Activated CD4-positive, alpha-beta T cell treated with anti-CD3 and anti-CD28 coated beads, Interleukin-2, amount 50 U/mL, for 48 hours (primary cell): ENCODE data around the gene RPP25.
"Not testable (repeated sequence)": the region's sequence is repeated elsewhere in the genome, so short reads cannot be mapped to it uniquely, and the experiment has no call there.

Experiments
- DNase-seq, 2 experiments: peaks; one replicate each; pipeline ENCODE4 v3.0.0-alpha.2; 2020

Gene RPP25

DNA sequence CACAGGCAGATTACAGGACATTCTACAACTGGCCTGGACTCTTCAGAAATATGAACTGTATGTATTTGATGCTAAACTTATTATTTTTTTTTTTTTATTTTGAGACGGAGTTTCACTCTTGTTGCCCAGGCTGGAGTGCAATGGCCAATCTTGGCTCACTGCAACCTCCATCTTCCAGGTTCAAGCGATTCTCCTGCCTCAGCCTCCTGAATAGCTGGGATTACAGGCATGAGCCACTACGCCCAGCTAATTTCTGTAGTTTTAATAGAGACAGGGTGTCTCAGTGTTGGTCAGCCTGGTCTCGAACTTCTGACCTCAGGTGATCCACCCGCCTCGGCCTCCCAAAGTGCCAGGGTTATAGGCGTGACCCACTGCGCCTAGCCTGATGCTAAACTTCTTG, 42.8 kb downstream of the RPP25 start:
- not testable (repeated sequence) for DNase-seq

DNA sequence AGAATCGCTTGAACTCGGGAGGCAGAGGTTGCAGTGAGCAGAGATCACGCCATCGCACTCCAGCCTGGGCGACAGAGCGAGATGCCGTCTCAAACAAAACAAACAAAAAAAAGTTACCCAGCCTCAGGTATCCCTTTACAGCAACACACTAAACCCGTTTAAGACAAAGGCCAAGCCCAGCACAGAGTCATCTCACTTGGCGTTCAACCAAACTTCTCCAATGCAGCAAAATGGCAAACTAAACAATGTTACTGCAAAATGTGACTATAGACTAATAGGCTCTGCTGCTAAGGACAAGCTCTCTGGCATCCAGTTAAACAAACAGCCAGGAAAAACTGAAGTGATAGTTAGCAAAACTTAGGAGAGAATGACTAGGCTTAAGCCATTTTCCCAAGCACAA, 43.5 kb downstream of the RPP25 start:
- no peak for DNase-seq

DNA sequence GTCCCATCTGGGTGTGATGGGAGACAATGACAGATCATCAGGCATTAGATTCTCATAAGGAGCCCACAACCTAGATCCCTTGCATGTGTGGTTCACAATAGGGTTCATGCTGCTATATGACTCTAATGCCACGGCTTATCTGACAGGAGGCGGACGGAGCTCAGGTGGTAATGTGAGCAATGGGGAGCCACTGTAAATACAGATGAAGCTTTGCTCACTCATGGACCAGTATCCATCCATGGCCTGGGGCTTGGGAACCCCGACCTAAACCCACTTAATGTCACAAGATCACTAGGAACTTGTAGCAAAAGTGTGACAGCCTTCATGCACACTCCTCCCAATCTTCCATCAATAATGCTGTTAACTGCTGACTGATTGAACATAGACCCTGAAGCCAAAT, 47.9 kb downstream of the RPP25 start:
- DNase-seq: no peak

GRCh38 chr15:74907163-74907870, 49.3 kb downstream of the RPP25 start:
- DNase-seq: no peak

GRCh38 chr15:74906450-74907162, 50.0 kb downstream of the RPP25 start, which contains the start of gene FAM219B:
Gene FAM219B, minus strand, starts transcription at chr15:74906851. Its CDS starts 51 bp downstream, at chr15:74906800.
- DNase-seq: peak; percentile 86 to 88

DNA sequence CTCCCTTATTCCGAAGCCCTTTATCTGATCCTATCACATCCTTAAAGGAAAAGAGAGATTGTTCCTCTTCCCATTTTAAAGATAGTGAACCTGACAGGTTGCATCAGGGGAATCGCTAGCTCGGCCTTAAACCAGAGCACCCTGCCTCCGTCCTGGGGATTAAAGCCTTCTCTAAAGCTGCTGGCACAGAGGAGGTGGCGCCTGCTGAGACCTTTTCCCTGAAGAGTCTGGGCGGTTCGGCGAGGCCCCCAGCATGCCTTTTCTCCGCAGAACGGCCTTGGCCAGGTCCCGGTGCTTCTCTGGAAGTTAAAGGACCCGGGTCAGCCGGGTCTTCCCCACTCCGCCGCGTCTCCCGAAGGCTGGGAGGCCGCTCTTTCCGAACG, 50.5 kb downstream of the RPP25 start:
- peak in 1 of 2 experiments; percentile 34 for DNase-seq
